ENCODE measurements around the gene UBC. TPM values are rescaled to one million over a fixed set of nuclear protein-coding genes. Genes with fewer than 3 reads are reported as not detected.
"Not testable (repeated sequence)": the region's sequence is repeated elsewhere in the genome, so short reads cannot be mapped to it uniquely, and the experiment has no call there.

UBC gene
- polyA plus RNA-seq, 1 experiment: 1,376 TPM

- no peaks in the 10 kb centered on the region for H3K9me3 ChIP-seq (ENCODE audit: control insufficient read depth, insufficient read depth, low read length)
- peak; percentile 76 for DNase-seq (ENCODE audit: low read depth, low spot score)
- peak; percentile 99 for TF ChIP-seq CTCF (IDR thresholded peaks at IDR 0.05; ENCODE audit: low read depth, low read length)
- ChIA-PET CTCF (interaction anchor here (0.6 to 5.0 kb wide), 43 partner anchors 11 to 1103 kb away, joined by 3 to 83 read pairs (median 5); no protein-coding TSS in a partner anchor), POLR2A (interaction anchor here (0.6 to 2.6 kb wide), 6 partner anchors 8 to 110 kb away, joined by 3 to 22 read pairs (median 8); partner anchors contain the start of genes SCARB1 and UBC)
- no peak overlapping the region for H3K27ac ChIP-seq (ENCODE audit: low read depth, low read length)
- H3K4me3 ChIP-seq (ENCODE audit: low read depth, low read length): no peak overlapping the region
- no peaks in the 10 kb centered on the region for H3K27me3 ChIP-seq (ENCODE audit: control insufficient read depth, insufficient read depth, low read length)
These were observed 7.7 kb downstream of the UBC start for GRCh38 chr12:124906606-124907261.

GRCh38 chr12:124904306-124905098 lies 9.9 kb downstream of the UBC start:
- no peak overlapping the region for H3K4me3 ChIP-seq (ENCODE audit: low read depth, low read length)

GRCh38 chr12:124902916-124903315 lies 11.5 kb downstream of the UBC start:
- no peak for TF ChIP-seq CTCF (IDR thresholded peaks at IDR 0.05; ENCODE audit: low read depth, low read length)
- ChIA-PET CTCF (interaction anchor here (0.6 kb wide), 1 partner anchor 15 kb away, joined by 3 read pairs; no protein-coding TSS in a partner anchor), POLR2A (interaction anchor here (0.7 kb wide), 1 partner anchor 1140 kb away, joined by 6 read pairs; no protein-coding TSS in a partner anchor)
- Histone ChIP-seq H3K27me3 (ENCODE audit: control insufficient read depth, insufficient read depth, low read length) (no peaks in the 10 kb centered on the region), H3K9me3 (ENCODE audit: control insufficient read depth, insufficient read depth, low read length) (no peaks in the 10 kb centered on the region), H3K27ac (ENCODE audit: low read depth, low read length) (no peak overlapping the region), H3K4me3 (ENCODE audit: low read depth, low read length) (no peak overlapping the region)
- no peak for DNase-seq (ENCODE audit: low read depth, low spot score)

More at GRCh38 chr12:124904306-124905098, 9.9 kb downstream of the UBC start:
- Histone ChIP-seq H3K9me3 (ENCODE audit: control insufficient read depth, insufficient read depth, low read length) (no peaks in the 10 kb centered on the region), H3K27ac (ENCODE audit: low read depth, low read length) (peak overlapping the region; percentile 78), H3K27me3 (ENCODE audit: control insufficient read depth, insufficient read depth, low read length) (no peaks in the 10 kb centered on the region)
- no peak for DNase-seq (ENCODE audit: low read depth, low spot score)
- POLR2A ChIA-PET: interaction anchor here (0.6 to 2.6 kb wide), 3 partner anchors 10 to 69 kb away, joined by 4 to 22 read pairs (median 7); partner anchors contain the start of gene UBC
- no peak for TF ChIP-seq CTCF (IDR thresholded peaks at IDR 0.05; ENCODE audit: low read depth, low read length)
- CTCF ChIA-PET: interaction anchor here (0.6 to 5.0 kb wide), 6 partner anchors 18 to 868 kb away, joined by 3 to 83 read pairs (median 16); no protein-coding TSS in a partner anchor

GRCh38 chr12:124901003-124901402 lies 13.4 kb downstream of the UBC start:
- no peaks in the 10 kb centered on the region; the same call in 1 of the 2 replicates for H3K9me3 ChIP-seq (ENCODE audit: control insufficient read depth, insufficient read depth, low read length)
- H3K4me3 ChIP-seq (ENCODE audit: low read depth, low read length): no peak overlapping the region
- H3K27ac ChIP-seq (ENCODE audit: low read depth, low read length): no peak overlapping the region
- no peak for DNase-seq (ENCODE audit: low read depth, low spot score)
- ChIA-PET CTCF (interaction anchor here (0.5 to 0.8 kb wide), 4 partner anchors 11 to 520 kb away, joined by 5 read pairs; partner anchors contain the start of gene SCARB1), POLR2A (interaction anchor here (0.6 to 1.1 kb wide), 4 partner anchors 9 to 155 kb away, joined by 4 to 8 read pairs (median 6); partner anchors contain the start of gene UBC)
- no peak for TF ChIP-seq CTCF (IDR thresholded peaks at IDR 0.05; ENCODE audit: low read depth, low read length)
- no peaks in the 10 kb centered on the region for H3K27me3 ChIP-seq (ENCODE audit: control insufficient read depth, insufficient read depth, low read length)

GRCh38 chr12:124900345-124900795 lies 14.1 kb downstream of the UBC start:
- not testable (repeated sequence) for H3K27me3 ChIP-seq (ENCODE audit: control insufficient read depth, insufficient read depth, low read length); DNase-seq (ENCODE audit: low read depth, low spot score); H3K9me3 ChIP-seq (ENCODE audit: control insufficient read depth, insufficient read depth, low read length); H3K4me3 ChIP-seq (ENCODE audit: low read depth, low read length); H3K27ac ChIP-seq (ENCODE audit: low read depth, low read length)
- CTCF ChIA-PET: interaction anchor here (0.5 kb wide), 1 partner anchor 11 kb away, joined by 5 read pairs; no protein-coding TSS in a partner anchor
- POLR2A ChIA-PET: interaction anchor here (0.6 to 1.1 kb wide), 3 partner anchors 14 to 155 kb away, joined by 4 to 8 read pairs (median 6); partner anchors contain the start of gene UBC

Data from AG04450 (cell line).